HCT116 (cell line): Measurements from ENCODE around the gene DDX27. TPM values are rescaled to one million over a fixed set of nuclear protein-coding genes. Genes with fewer than 3 reads are reported as not detected.

Source experiments
- ATAC-seq: fragments of 200-7000 bp; cut with Tn5 transposase; 2 replicates; pipeline ENCODE4 v1.9.1; 2020; ENCODE audit warnings: mild to moderate bottlenecking, moderate library complexity
- BruUV-seq: library from RNA; stranded (reverse); fragments of 400-500 nt; replicated peaks from 2 replicates; lab custom pipeline; 2021; lab: Mats Ljungman, UMichigan
- CTCF ChIA-PET: fragments of 300-600 bp; sonication (Branson Sonifier 250); formaldehyde crosslinking; loops from one replicate; lab custom pipeline; 2021; ENCODE audit warnings: antibody characterized with exemption; lab: Charles Lee
- POLR2A ChIA-PET: fragments of 300-600, 350-600 bp; sonication (Branson Sonifier 250); formaldehyde crosslinking; loops from one replicate; lab custom pipeline; 2021; ENCODE audit warnings: antibody characterized with exemption; lab: Charles Lee
- RAD21 ChIA-PET, 2 experiments: fragments of 300-600 bp; sonication (Branson Sonifier 250); formaldehyde crosslinking; loops; one replicate each; lab custom pipeline; 2023; ENCODE audit warnings: low total read pairs in 2 of 2; ENCODE audit not compliant: uncharacterized antibody in 2 of 2, unreplicated experiment in 2 of 2, low non-redundant PET in 1 of 2; lab: Charles Lee
- DNase-seq: peaks from one replicate; pipeline ENCODE4 v3.0.0-alpha.2; 2010; ENCODE audit warnings: low read depth, low spot score
- H2AFZ ChIP-seq: fragments of 200-600 bp; shearing (Covaris generic), sonication (generic); 2 replicates; pipeline ENCODE4 v1.6.1; 2017; ENCODE audit warnings: low read depth, mixed run types, mixed read lengths, antibody characterized with exemption, low read length; ENCODE audit not compliant: poor library complexity, severe bottlenecking
- H3K27ac ChIP-seq: 2 replicates; pipeline ENCODE4 v1.5.1; 2012; ENCODE audit warnings: low read depth, low read length
- H3K27me3 ChIP-seq: fragments of 200-600 bp; sonication (generic); 2 replicates; pipeline ENCODE4 v1.6.1; 2016; ENCODE audit warnings: mixed run types, low read length, mixed read lengths; ENCODE audit not compliant: insufficient read depth
- H3K36me3 ChIP-seq, 2 experiments: fragments of 200-500 bp in 1 of 2; fragments of 200-600 bp in 1 of 2; sonication (Bioruptor generic) in 1 of 2; sonication (generic) in 1 of 2; 2 replicates each; pipeline versions ENCODE4 v1.5.1 to v1.6.1; 2014 to 2016; ENCODE audit warnings: low read length in 2 of 2, inconsistent platforms in 1 of 2, mixed read lengths in 1 of 2, mixed run types in 1 of 2; ENCODE audit not compliant: insufficient read depth in 2 of 2, control insufficient read depth in 1 of 2
- H3K4me1 ChIP-seq, 2 experiments: fragments of 200-600 bp in 1 of 2; sonication (generic) in 1 of 2; 2 replicates each; pipeline versions ENCODE4 v1.5.1 to v1.6.1; 2012 to 2017; ENCODE audit warnings: low read length in 2 of 2, inconsistent platforms in 1 of 2, mild to moderate bottlenecking in 1 of 2, mixed read lengths in 1 of 2, mixed run types in 1 of 2, moderate library complexity in 1 of 2; ENCODE audit not compliant: insufficient read depth in 2 of 2, control insufficient read depth in 1 of 2
- H3K4me2 ChIP-seq: fragments of 200-600 bp; sonication (generic); 2 replicates; pipeline ENCODE4 v1.6.1; 2017; ENCODE audit warnings: mixed run types, low read length, mixed read lengths
- H3K4me3 ChIP-seq, 2 experiments: fragments of 200-600 bp in 1 of 2; sonication (generic) in 1 of 2; replicated peaks in 1 of 2; 2 replicates each; pipeline ENCODE4 v1.5.1; 2011 to 2016; ENCODE audit warnings: low read length in 2 of 2, control low read depth in 1 of 2, low read depth in 1 of 2, mild to moderate bottlenecking in 1 of 2, mixed read lengths in 1 of 2, mixed run types in 1 of 2
- H3K79me2 ChIP-seq: fragments of 200-600 bp; sonication (generic); 2 replicates; pipeline ENCODE4 v1.6.1; 2017; ENCODE audit warnings: mild to moderate bottlenecking, mixed run types, low read length, moderate library complexity, mixed read lengths; ENCODE audit not compliant: insufficient read depth
- H3K9ac ChIP-seq: fragments of 200-600 bp; sonication (generic); 2 replicates; pipeline ENCODE4 v1.6.1; 2016; ENCODE audit warnings: low read length, mixed read lengths
- H3K9me2 ChIP-seq: fragments of 200-600 bp; sonication (generic), shearing (Covaris generic); 2 replicates; pipeline ENCODE4 v1.6.1; 2017; ENCODE audit warnings: mixed run types, mild to moderate bottlenecking, moderate library complexity; ENCODE audit not compliant: insufficient read depth
- H3K9me3 ChIP-seq, 2 experiments: fragments of 200-500 bp in 1 of 2; fragments of 200-600 bp in 1 of 2; sonication (Bioruptor generic) in 1 of 2; sonication (generic) in 1 of 2; 2 replicates each; pipeline ENCODE4 v1.6.1; 2014 to 2017; ENCODE audit warnings: low read length in 2 of 2, mixed read lengths in 2 of 2, inconsistent platforms in 1 of 2, low read depth in 1 of 2, mild to moderate bottlenecking in 1 of 2, mixed run types in 1 of 2, moderate library complexity in 1 of 2; ENCODE audit not compliant: control insufficient read depth in 1 of 2, insufficient read depth in 1 of 2
- H4K20me1 ChIP-seq: fragments of 200-600 bp; sonication (generic), shearing (Covaris generic); 2 replicates; pipeline ENCODE4 v1.6.1; 2017; ENCODE audit warnings: mixed run types, mild to moderate bottlenecking, moderate library complexity; ENCODE audit not compliant: insufficient read depth
- CEBPB ChIP-seq: IDR thresholded peaks from 2 replicates; pipeline ENCODE4 v1.6.1; 2012; ENCODE audit warnings: low read depth
- ELF1 ChIP-seq: IDR thresholded peaks from 2 replicates; pipeline ENCODE4 v1.6.1; 2012; ENCODE audit warnings: low read depth, borderline replicate concordance
- EZH2 ChIP-seq: fragments of 200-600 bp; sonication (generic); IDR thresholded peaks from 2 replicates; pipeline ENCODE4 v1.6.1; 2017; ENCODE audit warnings: antibody characterized with exemption, mixed run types
- EZH2phosphoT487 ChIP-seq: fragments of 200-600 bp; IDR thresholded peaks from 2 replicates; pipeline ENCODE4 v1.6.1; 2018; ENCODE audit warnings: antibody characterized with exemption, borderline replicate concordance
- FOSL1 ChIP-seq: IDR thresholded peaks from 2 replicates; pipeline ENCODE4 v1.6.1; 2012; ENCODE audit warnings: low read depth
- MAX ChIP-seq: IDR thresholded peaks from 2 replicates; pipeline ENCODE4 v1.6.1; 2012
- POLR2AphosphoS5 ChIP-seq: IDR thresholded peaks from 2 replicates; pipeline ENCODE4 v1.6.1; 2011; ENCODE audit warnings: mild to moderate bottlenecking, low read depth, low read length, moderate library complexity
- RAD21 ChIP-seq: IDR thresholded peaks from 2 replicates; pipeline ENCODE4 v1.6.1; 2012; ENCODE audit warnings: low read depth, mild to moderate bottlenecking
- SIN3A ChIP-seq: IDR thresholded peaks from 2 replicates; pipeline ENCODE4 v1.6.1; 2012; ENCODE audit warnings: low read depth
- SP1 ChIP-seq: IDR thresholded peaks from 2 replicates; pipeline ENCODE4 v1.6.1; 2012; ENCODE audit warnings: low read depth
- SRF ChIP-seq: IDR thresholded peaks from 2 replicates; pipeline ENCODE4 v1.6.1; 2012; ENCODE audit warnings: low read depth
- ZFX ChIP-seq: fragments of 450-650 bp; IDR thresholded peaks from 2 replicates; pipeline ENCODE4 v1.6.1; 2017
- intact Hi-C: fragments of 100-400 bp; cut with micrococcal nuclease; formaldehyde crosslinking; loops from 2 replicates; pipeline ENCODE4 v1.10.0; 2022
- total RNA-seq: library from RNA; stranded (reverse); gene quantifications from one replicate; pipeline ENCODE4 v1.2.1, GENCODE V29; 2021; ENCODE audit not compliant: unreplicated experiment
- TF ChIP-seq, protein P1 (sequence below), 3 experiments: fragments of 200-600 bp in 1 of 3; sonication (generic) in 1 of 3; IDR thresholded peaks in 2 of 3; conservative IDR thresholded peaks in 1 of 3; 2 replicates each; pipeline ENCODE4 v1.5.1; 2012 to 2017; ENCODE audit warnings: low read depth in 2 of 3, low read length in 2 of 3, antibody characterized with exemption in 1 of 3, borderline replicate concordance in 1 of 3, control low read depth in 1 of 3, mild to moderate bottlenecking in 1 of 3, mixed read lengths in 1 of 3, mixed run types in 1 of 3, moderate library complexity in 1 of 3; ENCODE audit not compliant: insufficient read depth in 1 of 3
- TF ChIP-seq, protein P2 (sequence below): IDR thresholded peaks from 2 replicates; pipeline ENCODE4 v1.6.1; 2012
- TF ChIP-seq, protein P3 (sequence below): IDR thresholded peaks from 2 replicates; pipeline ENCODE4 v1.6.1; 2012; ENCODE audit warnings: low read depth
- TF ChIP-seq, protein P4 (sequence below): IDR thresholded peaks from 2 replicates; pipeline ENCODE4 v1.6.1; 2011; ENCODE audit warnings: mild to moderate bottlenecking, low read length, moderate library complexity; ENCODE audit not compliant: insufficient replicate concordance; ENCODE audit errors: extremely low read depth

The DDX27 gene
- total RNA-seq, 1 experiment from 2014 or later = 32.1 TPM

DNA sequence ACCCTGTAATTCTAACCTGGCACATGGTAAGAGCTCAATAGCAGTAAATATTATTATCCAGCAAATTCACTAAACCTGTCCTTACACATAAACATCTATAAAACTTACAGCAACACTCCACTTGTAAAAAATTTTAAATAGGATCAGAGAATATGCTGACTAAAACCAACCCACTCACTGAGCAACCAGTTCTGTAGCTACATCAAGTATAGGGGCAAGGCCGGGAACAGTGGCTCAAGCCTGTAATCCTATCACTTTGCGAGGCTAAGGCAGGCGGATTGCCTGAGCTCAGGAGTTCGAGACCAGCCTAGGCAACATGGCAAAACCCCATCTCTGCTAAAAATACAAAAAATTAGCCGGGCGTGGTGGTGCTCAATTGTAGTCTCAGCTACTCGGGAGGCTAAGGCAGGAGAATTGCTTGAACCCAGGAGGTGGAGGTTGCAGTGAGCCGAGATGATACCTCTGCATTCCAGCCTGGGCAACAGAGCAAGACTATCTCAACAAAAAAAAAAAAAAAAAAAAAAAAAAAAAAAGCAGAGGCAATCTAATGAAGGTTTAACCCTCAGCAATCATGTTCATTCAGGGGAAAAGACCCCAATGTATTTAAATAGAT lies 37.8 kb upstream of the DDX27 start (continued):
- TF ChIP-seq, protein P1, sequence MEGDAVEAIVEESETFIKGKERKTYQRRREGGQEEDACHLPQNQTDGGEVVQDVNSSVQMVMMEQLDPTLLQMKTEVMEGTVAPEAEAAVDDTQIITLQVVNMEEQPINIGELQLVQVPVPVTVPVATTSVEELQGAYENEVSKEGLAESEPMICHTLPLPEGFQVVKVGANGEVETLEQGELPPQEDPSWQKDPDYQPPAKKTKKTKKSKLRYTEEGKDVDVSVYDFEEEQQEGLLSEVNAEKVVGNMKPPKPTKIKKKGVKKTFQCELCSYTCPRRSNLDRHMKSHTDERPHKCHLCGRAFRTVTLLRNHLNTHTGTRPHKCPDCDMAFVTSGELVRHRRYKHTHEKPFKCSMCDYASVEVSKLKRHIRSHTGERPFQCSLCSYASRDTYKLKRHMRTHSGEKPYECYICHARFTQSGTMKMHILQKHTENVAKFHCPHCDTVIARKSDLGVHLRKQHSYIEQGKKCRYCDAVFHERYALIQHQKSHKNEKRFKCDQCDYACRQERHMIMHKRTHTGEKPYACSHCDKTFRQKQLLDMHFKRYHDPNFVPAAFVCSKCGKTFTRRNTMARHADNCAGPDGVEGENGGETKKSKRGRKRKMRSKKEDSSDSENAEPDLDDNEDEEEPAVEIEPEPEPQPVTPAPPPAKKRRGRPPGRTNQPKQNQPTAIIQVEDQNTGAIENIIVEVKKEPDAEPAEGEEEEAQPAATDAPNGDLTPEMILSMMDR (IDR thresholded peaks at IDR 0.05 in 2 of 3, conservative IDR thresholded peaks at IDR 0.05 in 1 of 3; ENCODE audit: borderline replicate concordance in 1 of 3, insufficient read depth in 1 of 3, low read depth in 2 of 3, low read length in 2 of 3) = no peak
- TF ChIP-seq SIN3A (no peak), CEBPB (no peak), MAX (no peak), ZFX (no peak), SRF (no peak), EZH2phosphoT487 (no peak)
- TF ChIP-seq, protein P2, sequence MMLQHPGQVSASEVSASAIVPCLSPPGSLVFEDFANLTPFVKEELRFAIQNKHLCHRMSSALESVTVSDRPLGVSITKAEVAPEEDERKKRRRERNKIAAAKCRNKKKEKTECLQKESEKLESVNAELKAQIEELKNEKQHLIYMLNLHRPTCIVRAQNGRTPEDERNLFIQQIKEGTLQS = no peak
- TF ChIP-seq, all 23 proteins: peak for 0

- Histone ChIP-seq H3K4me3 (no peak overlapping the region), H3K27ac (no peak overlapping the region), H3K4me2 (no peak overlapping the region), H3K9me3 (no peaks in the 10 kb centered on the region), H3K27me3 (no peaks in the 10 kb centered on the region), H2AFZ (no peak overlapping the region), H3K36me3 (no peaks in the 10 kb centered on the region), H3K79me2 (peaks cover 89% of the 10 kb centered on the region), H3K9ac (no peak overlapping the region), H4K20me1 (peaks cover 33% of the 10 kb centered on the region; the same call in 1 of the 2 replicates), H3K9me2 (no peaks in the 10 kb centered on the region), H3K4me1 (peaks cover 9 to 15% of the 10 kb centered on the region in 2 experiments)
- ChIA-PET RAD21 (no interaction called here), POLR2A (no interaction called here), CTCF (interaction anchor here (0.8 kb wide), 1 partner anchor 34 kb away, joined by 3 read pairs; no protein-coding TSS in a partner anchor)
- intact Hi-C loops = no loop called here
- ATAC-seq (no peak), DNase-seq (no peak)
- no TSS peak for BruUV-seq
- TF ChIP-seq ELF1 (no peak), FOSL1 (no peak), RAD21 (no peak), SP1 (no peak), EZH2phosphoT487 (no peak), SIN3A (no peak), MAX (no peak), EZH2 (no peak), POLR2AphosphoS5 (no peak), ZFX (no peak)
- TF ChIP-seq, protein P3, sequence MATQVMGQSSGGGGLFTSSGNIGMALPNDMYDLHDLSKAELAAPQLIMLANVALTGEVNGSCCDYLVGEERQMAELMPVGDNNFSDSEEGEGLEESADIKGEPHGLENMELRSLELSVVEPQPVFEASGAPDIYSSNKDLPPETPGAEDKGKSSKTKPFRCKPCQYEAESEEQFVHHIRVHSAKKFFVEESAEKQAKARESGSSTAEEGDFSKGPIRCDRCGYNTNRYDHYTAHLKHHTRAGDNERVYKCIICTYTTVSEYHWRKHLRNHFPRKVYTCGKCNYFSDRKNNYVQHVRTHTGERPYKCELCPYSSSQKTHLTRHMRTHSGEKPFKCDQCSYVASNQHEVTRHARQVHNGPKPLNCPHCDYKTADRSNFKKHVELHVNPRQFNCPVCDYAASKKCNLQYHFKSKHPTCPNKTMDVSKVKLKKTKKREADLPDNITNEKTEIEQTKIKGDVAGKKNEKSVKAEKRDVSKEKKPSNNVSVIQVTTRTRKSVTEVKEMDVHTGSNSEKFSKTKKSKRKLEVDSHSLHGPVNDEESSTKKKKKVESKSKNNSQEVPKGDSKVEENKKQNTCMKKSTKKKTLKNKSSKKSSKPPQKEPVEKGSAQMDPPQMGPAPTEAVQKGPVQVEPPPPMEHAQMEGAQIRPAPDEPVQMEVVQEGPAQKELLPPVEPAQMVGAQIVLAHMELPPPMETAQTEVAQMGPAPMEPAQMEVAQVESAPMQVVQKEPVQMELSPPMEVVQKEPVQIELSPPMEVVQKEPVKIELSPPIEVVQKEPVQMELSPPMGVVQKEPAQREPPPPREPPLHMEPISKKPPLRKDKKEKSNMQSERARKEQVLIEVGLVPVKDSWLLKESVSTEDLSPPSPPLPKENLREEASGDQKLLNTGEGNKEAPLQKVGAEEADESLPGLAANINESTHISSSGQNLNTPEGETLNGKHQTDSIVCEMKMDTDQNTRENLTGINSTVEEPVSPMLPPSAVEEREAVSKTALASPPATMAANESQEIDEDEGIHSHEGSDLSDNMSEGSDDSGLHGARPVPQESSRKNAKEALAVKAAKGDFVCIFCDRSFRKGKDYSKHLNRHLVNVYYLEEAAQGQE = no peak
- TF ChIP-seq, protein P4, sequence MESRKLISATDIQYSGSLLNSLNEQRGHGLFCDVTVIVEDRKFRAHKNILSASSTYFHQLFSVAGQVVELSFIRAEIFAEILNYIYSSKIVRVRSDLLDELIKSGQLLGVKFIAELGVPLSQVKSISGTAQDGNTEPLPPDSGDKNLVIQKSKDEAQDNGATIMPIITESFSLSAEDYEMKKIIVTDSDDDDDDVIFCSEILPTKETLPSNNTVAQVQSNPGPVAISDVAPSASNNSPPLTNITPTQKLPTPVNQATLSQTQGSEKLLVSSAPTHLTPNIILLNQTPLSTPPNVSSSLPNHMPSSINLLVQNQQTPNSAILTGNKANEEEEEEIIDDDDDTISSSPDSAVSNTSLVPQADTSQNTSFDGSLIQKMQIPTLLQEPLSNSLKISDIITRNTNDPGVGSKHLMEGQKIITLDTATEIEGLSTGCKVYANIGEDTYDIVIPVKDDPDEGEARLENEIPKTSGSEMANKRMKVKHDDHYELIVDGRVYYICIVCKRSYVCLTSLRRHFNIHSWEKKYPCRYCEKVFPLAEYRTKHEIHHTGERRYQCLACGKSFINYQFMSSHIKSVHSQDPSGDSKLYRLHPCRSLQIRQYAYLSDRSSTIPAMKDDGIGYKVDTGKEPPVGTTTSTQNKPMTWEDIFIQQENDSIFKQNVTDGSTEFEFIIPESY = no peak
- TF ChIP-seq, protein P2 = no peak
Measured at GRCh38 chr20:49183444-49183843, 35.8 kb upstream of the DDX27 start.
